Kidney glomerular epithelial cell (primary cell): ENCODE data around the gene TSNAXIP1.
A peak's percentile ranks its signal among the peaks of the same experiment; 100 is the strongest.

ENCODE experiments used
- DNase-seq: peaks from one replicate; lab custom pipeline; 2025; lab: John Stamatoyannopoulos, UW

The TSNAXIP1 gene

DNA sequence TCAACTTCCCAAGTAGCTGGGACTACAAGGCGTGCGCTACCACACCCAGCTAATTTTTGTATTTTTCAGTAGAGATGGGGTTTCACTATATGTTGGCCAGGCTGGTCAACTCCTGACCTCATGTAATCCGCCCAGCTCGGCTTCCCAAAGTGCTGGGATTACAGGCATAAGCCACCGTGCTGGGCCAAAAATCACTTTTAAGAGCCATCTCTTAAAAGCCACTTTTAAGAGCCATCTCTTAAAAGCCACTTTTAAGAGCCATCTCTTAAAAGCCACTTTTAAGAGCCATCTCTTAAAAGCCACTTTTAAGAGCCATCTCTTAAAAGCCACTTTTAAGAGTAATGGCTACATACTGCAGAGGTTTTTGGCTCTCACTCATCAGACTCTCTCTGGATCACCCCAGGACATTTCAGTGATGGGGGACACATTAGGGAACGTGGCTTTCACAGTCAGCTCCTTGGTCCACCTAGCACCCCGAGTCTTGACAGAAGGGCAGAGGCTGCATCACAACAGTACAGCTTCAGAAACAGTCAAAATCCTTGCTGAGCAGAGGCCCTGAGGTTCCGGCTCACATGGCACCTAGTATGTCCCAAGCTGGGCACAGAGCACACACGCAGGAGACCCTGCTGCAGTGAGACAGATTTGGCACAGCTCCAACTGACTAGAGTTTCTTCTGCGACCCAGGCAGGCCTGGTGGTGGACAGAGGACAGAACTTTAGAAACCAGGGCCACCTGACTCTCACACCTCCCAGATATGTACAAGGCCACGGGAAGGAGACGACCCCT lies 23.9 kb upstream of the TSNAXIP1 start:
- no peak for DNase-seq

DNA sequence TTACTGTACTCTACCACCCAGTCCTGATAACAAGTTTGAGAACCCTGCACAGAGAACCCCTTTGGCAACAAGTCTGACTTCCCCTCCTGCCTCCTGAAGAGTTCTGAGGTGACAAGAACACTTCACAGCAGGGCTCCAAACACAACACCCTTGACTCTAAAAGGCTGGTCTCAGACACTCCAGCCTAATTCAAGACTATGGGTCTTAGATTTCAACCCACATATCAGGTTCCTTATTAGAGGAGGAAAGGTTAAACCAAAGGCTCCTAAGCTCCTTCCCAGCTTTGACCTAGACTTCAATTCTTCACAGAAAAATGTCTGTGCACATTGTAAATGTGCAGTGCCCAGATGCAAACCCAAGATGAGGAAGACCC lies 23.4 kb upstream of the TSNAXIP1 start:
- no peak for DNase-seq

DNA sequence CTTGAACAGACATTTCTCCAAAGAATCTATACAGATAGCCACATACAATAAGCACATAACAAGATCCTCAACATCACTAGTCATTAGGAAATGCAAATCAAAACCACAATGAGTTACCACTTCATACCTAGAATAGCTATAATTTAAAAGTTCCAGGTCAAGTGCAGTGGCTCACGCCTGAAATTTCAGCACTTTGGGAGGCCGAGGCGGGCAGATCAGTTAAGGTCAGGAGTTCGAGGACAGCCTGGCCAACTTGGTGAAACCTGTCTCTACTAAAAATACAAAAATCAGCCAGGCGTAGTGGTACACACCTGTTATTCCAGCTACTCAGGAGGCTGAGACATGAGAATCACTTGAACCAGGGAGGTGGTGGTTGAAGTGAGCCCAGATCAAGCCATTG lies 20.2 kb upstream of the TSNAXIP1 start:
- DNase-seq = no peak

DNA sequence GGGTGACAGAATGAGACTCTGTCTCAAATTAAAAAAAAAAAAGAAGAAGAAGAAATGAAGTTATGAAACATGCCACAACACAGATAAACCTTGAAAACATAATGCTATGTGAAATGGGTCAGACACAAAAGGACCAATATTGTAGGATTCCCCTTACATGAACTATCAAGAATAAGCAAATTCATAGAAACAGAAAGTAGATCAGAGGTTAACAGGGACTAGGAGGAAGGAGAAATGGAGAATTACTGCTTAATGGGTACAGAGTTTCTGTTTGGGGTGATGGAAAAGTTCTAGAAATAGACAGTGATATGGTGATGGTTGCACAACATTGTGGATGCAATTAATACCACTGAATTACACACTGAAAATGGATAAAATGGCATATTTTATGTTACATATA lies 16.6 kb upstream of the TSNAXIP1 start:
- DNase-seq = no peak

DNA sequence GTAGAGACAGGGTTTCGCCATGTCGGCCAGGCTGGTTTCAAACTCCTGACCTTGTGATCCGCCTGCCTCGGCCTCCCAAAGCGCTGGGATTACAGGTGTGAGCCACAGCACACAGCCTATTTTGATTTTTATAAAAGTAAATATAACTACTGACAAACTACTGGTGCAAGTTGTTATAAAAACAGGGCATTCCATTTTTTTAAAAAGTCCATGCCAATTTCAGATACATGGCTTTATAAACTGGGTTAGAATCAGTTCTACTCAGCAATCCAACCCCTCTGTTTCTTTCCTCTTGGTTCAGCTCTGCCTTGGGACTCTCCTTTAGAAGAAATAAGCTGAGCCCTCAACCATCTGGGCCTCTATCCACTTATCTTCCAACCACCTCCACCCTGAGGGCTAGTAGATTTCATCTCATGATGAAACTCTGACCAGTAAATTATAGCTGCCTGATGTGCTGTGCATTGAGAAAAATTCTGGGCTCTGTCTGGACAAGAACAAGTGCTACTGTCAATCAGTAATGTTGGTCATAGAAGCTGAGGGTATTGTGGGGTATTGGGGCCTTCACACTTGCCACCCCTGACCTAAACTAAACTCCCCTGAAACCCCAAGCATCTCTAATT lies 10.5 kb upstream of the TSNAXIP1 start:
- DNase-seq = no peak

DNA sequence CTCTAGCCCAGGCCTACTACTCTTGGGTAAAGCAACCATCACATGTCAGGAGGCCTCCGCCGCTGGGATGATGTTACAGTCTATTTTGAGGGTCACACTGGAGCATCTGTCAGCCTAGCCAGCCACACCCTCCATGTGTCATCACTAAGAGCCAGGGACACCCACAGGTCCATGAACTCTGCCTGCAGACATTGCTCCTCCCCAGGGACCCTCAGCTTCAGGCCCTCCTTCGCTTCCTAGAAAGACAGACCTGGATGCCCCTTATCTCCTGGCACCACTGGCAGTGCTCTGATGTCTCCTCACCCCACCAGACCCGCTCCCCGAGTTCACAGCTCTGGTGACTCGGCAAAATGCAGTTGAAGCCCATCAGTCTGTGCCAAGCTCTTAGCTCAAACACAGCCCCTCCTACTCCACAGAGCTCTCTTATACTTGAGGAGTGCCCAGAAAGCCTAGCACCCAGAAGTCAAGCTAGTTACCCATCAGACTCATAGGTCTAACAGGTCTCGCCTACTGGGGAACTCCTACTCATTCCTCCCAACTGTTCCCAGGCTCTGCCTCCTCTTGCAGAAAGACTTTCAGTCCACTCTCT lies 6.3 kb upstream of the TSNAXIP1 start:
- DNase-seq = no peak

DNA sequence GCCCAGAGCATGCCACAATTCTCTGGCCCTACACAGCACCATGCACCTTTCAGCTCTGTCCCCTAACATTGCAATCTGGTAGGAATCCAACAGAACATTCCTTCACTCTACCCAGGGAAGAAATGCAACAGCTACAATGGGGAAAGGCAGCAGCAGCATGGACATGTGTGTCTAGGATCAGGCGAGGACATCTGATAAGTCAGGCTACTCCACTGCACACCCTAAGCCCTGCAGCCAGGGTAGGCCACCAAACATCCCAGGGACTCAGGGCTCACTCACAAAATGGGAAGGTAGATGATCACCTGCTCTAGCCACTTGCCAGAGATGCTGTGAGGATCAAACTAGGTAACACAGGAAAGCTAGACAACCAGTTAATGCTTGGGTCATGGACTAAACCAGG lies 5.4 kb upstream of the TSNAXIP1 start:
- DNase-seq = no peak

DNA sequence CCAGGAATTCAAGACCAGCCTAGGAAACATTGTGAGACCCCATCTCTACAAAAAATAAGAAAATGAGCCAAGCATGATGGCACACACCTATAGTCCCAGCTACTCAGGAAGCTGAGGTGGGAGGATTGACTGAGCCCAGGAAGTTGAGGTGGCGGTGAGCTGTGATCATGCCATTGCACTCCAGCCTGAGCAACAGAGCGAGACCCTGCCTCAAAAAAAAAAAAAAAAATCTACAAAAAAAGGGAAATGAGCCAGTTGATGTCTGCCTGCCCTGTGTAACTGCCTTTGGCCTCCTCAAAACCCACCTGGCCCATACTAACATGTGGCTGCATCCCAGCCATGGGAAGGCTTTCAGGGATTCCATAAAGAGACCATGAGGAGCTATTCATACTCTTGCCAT lies 4.8 kb upstream of the TSNAXIP1 start:
- no peak for DNase-seq

DNA sequence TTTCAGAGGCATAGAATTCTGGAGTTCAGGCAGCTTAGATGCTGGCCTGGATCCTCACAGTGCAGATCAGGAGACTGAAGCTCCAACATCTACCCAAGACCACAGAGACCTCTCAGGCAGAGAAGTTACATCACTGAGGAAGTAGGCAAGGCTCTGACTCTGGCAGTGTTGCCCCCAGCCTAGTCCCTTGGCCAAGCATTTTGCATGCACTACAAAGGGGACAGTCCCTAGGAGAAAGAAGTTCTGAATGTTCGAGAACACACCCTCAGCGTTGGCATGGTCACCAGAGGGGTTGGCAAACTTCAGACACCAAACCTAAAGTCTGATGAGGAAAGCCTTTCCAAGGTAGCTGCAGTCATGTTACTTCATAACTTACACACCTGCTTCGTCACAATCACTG lies 2.8 kb upstream of the TSNAXIP1 start:
- no peak for DNase-seq

DNA sequence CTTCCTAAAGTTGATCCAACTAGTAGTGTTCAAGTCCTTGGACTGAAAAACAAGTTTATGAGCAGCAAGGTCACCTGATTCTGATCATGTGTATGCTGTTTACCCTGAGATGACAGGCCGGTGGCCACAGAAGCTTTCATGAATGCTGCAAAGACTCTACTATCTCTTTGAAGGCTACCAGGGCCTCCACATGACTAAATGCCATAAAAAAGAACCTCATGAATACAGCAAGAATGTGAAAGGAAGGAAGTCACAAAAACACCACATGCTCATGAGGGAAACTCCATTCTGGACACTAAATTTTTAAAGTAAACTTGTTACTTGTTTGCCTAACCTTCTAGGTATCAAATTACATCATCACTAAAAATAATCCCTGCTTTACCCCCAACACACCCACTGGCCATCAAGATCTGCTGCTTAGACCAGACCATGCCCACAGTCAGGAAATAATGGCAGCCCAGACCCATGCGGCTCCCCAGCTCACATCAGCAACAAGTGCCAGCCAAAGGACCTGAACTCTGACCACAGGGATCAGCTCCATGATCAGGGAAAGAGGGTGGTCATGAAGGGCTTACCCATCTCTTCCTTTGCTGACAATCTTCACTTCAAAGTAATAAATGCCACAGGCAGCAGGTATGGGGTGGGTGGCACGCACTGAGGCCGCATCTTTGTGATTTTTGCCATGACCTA lies 1.7 kb upstream of the TSNAXIP1 start:
- DNase-seq = no peak

DNA sequence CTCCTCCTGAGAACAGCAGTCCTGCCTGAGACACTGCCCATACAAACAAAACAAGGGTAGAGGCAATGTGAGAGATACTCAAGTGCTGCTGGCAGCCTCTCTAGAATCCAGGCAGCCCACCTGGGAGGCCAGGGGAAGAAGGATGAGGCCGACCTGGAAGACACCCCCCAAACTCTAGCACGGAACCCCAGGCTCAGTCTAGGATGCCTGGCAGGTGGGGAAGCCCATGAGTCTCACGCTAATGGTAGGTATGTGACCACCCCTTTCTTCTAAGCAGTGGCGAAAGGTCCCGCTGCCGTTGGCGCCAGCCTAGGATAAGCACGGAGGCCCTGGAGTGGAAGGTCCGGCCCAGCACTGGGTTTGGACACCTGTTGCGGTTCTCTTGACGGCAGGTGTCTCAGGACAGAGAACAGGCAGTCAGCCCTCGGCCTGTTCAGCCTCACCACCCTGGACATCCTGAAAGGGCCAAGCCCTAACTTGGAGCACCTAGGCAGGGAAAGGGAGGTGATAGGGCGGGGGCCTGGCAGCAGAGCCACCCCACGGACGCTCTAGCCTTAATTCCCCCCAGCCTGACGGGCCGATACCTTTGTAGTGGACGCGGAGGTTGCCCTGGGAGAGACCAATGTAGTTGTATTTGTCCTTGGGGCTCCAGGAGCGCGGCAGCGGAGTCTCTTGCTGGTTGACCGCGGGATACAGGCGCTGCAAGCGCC lies 816 bp upstream of the TSNAXIP1 start:
- DNase-seq = no peak

DNA sequence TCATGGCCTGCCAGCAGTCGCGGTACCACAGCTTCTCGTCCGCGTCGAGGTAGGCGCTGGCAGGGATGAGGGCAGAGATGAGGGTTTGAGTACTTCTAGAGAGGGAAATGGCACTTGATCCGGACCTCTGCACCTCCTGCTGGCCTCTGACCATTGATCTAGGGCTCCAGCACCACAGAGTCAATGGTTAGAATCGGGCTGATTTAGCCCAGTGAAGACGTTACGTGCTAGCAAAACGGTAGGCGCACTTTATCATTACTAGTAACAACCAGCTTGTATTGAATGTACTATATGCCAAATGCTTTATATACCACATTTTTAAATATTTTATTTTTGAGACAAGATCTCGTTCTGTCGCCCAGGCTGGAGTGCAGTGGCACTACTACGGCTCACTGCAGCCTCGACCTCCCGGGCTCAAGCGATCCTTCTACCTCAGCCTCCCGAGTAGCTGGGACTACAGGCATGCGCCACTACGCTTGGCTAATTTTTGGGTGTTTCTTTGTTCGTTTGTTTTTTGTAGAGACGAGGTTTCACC lies 526 bp downstream of the TSNAXIP1 start:
- no peak for DNase-seq

DNA sequence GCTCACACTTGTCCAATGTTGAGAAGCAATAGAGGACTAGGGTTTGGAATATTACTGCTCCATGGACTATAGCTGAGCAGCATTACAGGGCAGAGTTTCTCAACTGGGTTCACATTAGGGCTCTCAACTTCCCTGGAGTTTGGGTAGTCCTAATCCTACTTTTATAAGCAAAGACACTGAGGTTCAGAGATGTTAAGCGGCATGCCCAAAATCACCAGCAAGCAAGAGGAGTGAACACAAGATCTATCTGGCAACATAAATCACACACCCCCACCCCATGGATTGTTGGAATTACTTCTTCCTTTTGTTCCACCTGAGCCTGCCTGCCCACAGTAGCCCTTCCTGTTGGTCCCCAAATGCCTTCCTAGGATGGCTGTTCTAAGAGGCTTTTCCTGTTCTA lies 5.2 kb downstream of the TSNAXIP1 start:
- no peak for DNase-seq

DNA sequence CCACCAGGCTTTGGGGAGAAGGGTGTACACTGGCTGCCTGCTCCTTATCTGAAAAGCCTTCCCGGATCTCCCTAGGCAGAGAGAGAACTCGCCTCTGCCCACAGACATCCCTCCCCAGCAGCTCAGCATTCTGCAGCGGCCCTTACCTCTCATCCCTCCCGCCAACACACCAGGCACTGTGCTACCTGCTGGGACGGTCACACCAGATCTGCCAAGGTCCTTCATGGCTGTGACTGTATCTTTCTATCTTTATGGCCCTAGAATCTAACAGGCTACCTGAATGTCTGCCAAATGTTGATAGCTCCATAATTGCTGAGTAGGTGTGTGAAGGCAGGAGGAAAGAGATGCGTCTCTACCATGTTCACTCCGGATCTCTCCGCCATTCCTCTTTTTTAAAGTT lies 7.9 kb downstream of the TSNAXIP1 start:
- DNase-seq = no peak

DNA sequence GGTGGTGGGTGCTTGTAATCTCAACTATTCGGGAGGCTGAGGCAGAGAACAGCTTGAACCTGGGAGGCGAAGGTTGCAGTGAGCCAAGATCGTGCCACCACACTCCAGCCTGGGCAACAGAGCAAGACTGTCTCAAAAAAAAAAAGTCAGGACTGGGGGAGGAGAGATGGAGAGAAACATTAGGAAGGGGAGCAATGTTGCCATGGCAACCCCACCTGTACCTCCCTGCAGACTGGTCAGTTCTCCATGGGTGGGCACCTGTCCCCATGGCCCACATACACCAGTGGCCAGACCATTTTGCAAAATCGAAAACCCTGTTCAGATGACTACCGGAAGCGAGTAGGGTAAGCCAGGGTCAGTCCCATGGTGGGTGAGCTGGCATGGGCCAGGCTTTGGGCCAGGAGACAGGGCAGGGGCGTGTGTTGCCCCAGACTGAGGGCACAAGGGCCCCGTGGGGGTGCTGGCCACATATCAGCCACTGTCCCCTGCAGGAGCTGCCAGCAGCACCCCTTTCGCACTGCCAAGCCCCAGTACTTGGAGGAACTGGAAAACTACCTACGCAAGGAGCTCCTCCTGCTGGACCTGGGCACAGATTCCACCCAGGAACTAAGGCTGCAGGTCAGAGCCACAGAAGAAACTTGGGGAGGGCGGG lies 14.0 kb downstream of the TSNAXIP1 start:
- no peak for DNase-seq

DNA sequence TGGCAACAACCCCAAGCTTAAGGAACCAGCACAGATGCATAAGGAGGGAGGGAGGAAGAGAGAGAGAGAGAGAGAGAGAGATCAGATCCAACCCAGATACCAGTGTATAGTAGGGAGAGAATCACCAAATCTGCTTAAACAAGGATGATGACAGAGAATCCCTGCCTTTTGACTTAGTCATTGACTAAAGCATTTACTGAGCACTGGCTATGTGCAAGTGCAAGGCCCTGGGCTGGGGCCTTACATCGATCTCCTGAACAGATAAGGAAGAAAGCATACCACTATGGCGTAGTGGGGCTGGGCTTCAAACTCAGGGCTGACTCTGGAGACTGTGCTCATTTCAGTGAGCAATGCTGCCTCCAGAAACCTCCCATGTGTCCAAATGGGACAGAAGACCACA lies 15.8 kb downstream of the TSNAXIP1 start:
- DNase-seq = no peak

DNA sequence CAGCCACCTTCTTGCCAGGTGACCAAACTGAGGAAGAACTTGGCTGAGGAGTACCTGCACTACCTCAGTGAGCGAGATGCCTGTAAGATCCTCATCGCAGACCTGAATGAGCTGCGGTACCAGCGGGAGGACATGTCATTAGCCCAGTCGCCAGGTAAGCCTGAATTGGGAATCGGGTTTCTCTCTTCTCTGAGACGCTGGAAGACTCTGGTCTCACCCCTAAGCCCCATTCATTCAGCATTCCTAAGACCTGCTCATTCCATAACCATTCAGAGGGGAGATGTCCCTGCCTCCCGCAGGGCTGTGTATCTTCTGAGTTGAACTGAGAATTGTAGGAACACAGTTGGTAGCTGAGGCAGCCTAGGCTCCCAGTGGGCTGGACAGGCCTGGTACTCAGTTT lies 18.4 kb downstream of the TSNAXIP1 start:
- no peak for DNase-seq

DNA sequence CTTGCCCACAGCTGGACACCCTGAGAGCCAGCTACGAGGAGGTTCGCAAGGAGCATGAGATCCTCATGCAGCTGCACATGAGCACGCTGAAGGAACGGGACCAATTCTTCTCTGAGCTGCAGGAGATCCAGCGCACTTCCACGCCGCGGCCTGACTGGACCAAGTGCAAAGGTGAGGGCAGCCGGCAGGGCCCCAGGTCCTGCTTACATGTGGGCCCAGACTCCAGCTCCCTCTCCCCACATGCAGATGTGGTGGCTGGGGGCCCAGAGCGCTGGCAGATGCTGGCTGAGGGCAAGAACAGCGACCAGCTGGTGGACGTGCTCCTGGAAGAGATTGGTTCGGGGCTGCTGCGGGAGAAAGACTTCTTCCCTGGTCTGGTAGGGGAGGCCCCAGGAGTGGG lies 19.2 kb downstream of the TSNAXIP1 start:
- no peak for DNase-seq

DNA sequence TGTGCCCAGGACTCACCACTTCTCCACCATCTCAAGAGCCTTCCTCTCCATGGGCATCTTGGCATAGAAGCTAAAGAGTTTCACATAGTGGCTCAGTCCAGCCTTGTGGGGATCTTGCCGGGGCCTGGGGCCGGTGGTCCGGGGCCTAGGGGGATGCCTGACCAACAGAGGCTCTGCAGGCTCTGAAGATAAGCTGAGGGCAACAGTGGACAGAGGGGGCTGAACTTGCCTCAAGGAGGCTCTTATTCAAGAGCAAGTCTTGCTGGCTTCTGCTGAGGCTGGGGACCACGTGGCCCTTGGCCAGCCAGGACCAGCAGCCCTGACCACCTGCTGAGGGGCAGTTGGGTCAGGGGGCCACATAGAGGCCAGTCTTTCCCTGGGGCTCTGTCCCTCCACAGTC lies 22.0 kb downstream of the TSNAXIP1 start:
- DNase-seq = no peak

DNA sequence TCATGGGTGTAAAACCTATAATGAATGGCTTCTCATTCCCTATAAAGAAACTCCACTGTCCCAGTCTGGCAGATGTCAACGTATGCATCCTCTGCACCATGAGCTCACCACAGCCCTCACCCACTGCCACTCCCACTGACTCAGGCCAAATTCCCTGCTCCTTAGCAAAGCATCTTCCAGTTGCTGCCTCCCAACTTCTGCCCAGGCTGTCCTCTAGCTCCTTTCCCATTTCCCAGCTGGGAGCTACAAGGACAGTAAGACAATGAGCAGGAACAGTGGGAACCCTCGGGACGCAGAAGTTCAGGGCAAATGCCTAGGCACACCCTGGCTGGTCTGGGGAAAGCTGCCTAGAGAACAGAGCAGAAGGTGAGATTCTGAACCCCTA lies 26.3 kb downstream of the TSNAXIP1 start:
- peak; percentile 16 for DNase-seq

DNA sequence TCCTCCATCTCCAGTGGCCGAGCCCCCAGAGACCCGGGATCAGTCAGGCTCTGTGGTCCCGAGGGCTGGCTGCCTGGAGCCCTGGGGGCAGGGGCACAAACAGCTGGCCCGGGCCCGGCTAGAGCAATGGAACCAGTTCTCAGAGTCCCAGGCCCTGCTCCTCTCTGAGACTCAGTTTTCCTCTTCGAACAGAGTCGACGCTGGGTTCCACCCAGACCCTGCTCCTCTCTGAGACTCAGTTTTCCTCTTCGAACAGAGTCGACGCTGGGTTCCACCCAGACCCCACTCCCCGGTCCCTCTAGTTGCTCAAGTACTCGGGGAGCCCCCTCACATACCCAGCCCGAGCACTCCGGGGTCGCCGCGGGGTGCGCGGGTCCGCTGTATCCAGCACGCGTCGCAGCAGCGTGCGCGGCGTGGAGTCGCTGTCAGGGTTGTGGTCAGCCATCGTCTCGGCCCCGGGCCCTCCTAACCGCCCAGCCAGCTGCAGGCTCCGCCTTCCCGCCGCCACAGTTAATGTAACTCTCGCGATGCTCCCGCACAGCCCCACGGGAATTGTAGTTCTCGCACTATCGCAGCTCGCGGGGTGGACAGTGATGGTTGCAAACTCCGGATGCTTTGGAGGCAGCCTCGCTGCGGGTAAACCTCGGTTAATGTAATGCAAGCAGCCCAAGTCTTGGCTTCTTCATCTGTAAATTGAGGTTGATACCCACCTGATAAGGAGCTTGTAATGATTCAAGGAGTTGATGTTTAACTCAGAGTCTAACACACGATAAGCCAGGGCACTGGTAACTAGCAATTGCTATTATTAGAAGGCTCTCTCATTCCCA lies 26.9 kb downstream of the TSNAXIP1 start:
- DNase-seq = peak; percentile 81
